Measurements from ENCODE around the gene CBARP.
A peak's percentile ranks its signal among the peaks of the same experiment; 100 is the strongest.

CBARP gene

DNA sequence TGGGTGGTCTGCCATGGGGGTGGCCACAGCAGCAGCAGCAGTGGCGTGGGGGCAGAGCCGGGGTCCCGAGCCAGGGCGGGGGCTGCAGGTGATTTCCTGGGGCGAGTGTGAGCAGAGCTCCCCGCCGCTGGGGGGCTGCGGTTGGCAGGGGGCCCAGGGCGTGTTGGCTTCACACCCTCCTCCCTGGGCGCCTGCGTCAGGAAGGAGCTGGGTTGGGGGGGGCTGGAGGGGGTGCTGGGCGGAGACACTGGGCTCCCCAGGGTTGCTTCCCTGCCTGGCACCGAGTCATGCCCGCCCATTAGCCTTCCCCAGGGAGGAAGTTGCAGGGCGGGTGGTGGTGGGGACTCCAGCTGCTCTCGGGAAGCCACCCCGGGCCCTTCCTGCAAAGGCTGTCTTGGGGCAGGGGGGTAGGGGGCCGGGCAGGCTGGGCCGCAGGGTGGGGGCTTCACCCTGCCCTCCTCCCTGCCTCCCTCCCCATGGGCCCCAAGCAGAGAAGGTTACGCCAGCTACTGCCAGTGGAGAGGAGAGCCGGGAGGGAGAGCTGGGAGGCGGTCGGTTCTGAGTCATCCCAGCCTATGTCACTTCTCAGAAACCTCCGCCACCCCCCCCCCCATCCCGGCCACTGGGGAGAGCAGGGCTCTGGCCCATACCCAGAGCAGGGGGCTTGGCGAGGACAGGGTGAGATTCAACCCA lies 15.2 kb upstream of the CBARP start:
- no peak overlapping the region for H3K4me3 ChIP-seq (ENCODE audit: low read depth, low read length)
- TF ChIP-seq MYC (IDR thresholded peaks at IDR 0.05; ENCODE audit: low read depth, low read length), result 0 out of 2 replicates have a peak, but pooled peaks have one; percentile 11
- TF ChIP-seq, protein P1, sequence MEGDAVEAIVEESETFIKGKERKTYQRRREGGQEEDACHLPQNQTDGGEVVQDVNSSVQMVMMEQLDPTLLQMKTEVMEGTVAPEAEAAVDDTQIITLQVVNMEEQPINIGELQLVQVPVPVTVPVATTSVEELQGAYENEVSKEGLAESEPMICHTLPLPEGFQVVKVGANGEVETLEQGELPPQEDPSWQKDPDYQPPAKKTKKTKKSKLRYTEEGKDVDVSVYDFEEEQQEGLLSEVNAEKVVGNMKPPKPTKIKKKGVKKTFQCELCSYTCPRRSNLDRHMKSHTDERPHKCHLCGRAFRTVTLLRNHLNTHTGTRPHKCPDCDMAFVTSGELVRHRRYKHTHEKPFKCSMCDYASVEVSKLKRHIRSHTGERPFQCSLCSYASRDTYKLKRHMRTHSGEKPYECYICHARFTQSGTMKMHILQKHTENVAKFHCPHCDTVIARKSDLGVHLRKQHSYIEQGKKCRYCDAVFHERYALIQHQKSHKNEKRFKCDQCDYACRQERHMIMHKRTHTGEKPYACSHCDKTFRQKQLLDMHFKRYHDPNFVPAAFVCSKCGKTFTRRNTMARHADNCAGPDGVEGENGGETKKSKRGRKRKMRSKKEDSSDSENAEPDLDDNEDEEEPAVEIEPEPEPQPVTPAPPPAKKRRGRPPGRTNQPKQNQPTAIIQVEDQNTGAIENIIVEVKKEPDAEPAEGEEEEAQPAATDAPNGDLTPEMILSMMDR (IDR thresholded peaks at IDR 0.05; ENCODE audit: low read depth, low read length), result no peak
- TF ChIP-seq, protein P2, sequence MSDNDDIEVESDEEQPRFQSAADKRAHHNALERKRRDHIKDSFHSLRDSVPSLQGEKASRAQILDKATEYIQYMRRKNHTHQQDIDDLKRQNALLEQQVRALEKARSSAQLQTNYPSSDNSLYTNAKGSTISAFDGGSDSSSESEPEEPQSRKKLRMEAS (IDR thresholded peaks at IDR 0.05; ENCODE audit: low read depth, low read length), result 0 out of 2 replicates have a peak, but pooled peaks have one; percentile 27
- peak; percentile 93 for DNase-seq (ENCODE audit: low read depth)

DNA sequence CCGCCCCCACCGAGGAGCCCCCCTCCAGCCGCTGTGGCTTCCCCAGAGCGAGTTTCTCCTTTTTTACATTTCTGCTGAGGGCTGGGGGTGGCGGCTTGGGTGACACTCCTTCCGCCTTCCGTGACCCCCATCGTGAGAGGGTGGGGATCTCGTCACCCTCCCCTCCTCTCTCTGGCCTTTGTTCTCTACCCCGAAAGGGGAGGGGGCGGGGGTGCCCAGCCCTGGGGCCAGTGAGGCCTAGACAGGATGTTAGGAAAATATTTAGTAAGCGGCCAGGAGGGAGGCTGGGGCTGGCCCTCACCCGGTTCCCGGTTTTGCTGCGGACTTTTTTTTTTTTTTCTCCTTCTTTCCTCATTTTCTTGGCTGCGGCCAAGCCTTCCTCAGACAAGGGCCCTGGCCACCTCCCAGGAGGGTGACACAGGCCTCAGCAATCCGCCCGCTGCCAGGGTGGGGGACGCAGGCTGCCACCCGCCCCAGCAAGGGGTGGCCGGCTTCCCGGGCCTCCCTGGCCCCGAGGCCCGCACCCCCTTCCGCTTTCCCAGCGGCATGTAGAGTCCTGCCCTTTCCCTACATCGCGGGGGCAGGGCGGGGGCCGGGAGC lies 14.5 kb upstream of the CBARP start:
- peak overlapping the region; percentile 25 for H3K4me3 ChIP-seq (ENCODE audit: low read depth, low read length)
- TF ChIP-seq, protein P1 (IDR thresholded peaks at IDR 0.05; ENCODE audit: low read depth, low read length), result no peak
- TF ChIP-seq, protein P2 (IDR thresholded peaks at IDR 0.05; ENCODE audit: low read depth, low read length), result no peak
- TF ChIP-seq POLR2A (IDR thresholded peaks at IDR 0.05; ENCODE audit: extremely low read depth, insufficient read length) (no peak), MYC (IDR thresholded peaks at IDR 0.05; ENCODE audit: low read depth, low read length) (no peak)
- DNase-seq (ENCODE audit: low read depth), result peak; percentile 89

DNA sequence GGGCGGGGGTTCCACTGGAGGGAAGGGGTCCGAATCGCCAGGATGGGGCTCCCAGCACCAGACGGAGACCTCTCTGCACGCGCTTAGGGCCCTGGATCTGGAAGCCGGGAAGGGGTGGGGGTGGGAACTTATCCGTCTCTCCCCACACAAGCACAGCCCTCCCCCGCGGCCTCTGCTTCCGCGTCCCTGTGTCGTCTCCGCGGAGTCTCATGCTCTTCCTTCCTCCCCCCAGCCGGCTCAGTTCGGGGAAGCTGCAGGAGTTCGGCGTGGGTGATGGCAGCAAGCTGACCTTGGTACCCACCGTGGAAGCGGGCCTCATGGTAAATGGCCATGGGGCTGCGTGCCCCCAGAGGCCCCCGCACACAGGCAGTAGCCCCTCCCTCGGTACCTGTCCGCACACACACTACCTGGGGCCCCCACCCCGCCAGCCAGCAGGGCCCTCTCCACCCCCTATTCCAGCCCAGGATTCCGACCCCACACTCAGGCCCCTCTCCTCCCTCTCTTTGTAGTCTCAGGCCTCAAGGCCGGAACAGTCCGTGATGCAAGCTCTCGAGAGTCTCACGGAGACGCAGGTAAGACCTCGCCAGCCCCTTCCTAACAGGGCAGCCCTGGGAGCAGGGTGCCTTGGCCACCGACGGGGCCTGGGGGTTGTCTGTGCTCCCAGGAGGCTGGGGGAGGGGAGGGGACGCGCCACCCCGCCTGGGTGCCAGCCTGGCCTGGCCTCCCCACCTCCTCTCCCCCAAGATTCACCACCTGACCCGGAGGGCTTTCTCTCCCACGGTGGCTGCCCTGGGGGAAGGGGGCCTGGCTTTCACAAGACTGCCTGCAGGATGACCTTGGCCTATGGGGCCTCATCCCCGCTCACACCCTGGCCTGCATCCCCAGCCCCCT lies 13.8 kb upstream of the CBARP start:
- TF ChIP-seq, protein P1 (IDR thresholded peaks at IDR 0.05; ENCODE audit: low read depth, low read length), result no peak
- TF ChIP-seq POLR2A (IDR thresholded peaks at IDR 0.05; ENCODE audit: extremely low read depth, insufficient read length), result no peak
- TF ChIP-seq, protein P2 (IDR thresholded peaks at IDR 0.05; ENCODE audit: low read depth, low read length), result no peak
- TF ChIP-seq MYC (IDR thresholded peaks at IDR 0.05; ENCODE audit: low read depth, low read length), result no peak
- DNase-seq (ENCODE audit: low read depth), result peak; percentile 76
- H3K4me3 ChIP-seq (ENCODE audit: low read depth, low read length), result peak overlapping the region; percentile 54

DNA sequence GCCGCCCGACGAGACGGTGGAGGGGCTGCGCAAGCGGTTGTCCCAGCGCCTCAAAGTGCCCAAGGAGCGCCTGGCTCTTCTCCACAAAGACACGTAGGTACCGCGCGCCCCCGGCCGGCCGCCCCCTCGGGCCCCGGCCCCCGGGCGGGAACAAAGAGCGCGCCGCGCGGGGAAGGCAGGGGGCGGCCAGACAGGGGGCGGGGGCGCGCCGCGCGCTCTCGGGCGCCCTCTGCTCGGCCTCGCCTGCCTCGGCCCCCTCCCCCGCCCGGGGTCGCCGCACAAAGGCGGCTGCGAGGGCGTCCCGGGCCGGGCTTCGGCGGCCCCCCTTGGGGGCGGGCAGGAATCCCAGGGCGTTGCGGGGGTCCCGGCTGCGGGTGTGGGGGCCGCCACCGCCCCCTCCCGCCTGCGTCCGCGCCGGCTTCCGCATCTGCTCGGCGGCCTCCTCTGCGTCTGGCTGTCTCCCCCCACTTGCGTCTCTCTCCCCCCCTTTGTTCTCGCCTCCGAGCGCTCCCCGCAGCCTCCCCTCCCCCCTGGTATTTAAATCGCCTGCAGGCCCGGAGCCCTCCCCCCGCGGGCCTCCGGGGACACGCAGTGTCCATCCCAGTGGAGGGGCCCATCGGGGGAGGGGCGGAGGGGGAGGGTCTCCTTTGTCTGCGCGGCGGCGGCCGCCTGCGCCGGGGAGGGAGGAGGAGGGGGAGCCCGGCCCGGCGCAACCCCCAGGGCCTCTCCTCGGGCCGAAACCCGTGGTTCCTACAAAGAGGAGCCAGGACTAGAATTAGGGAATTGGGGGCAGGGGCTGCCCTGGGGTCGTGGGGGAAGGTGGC lies 12.8 kb upstream of the CBARP start:
- DNase-seq (ENCODE audit: low read depth), result peak; percentile 63
- TF ChIP-seq, protein P2 (IDR thresholded peaks at IDR 0.05; ENCODE audit: low read depth, low read length), result no peak
- TF ChIP-seq MYC (IDR thresholded peaks at IDR 0.05; ENCODE audit: low read depth, low read length), result no peak
- TF ChIP-seq, protein P1 (IDR thresholded peaks at IDR 0.05; ENCODE audit: low read depth, low read length), result no peak
- no peak for TF ChIP-seq POLR2A (IDR thresholded peaks at IDR 0.05; ENCODE audit: extremely low read depth, insufficient read length)
- peak overlapping the region; percentile 54 for H3K4me3 ChIP-seq (ENCODE audit: low read depth, low read length)

DNA sequence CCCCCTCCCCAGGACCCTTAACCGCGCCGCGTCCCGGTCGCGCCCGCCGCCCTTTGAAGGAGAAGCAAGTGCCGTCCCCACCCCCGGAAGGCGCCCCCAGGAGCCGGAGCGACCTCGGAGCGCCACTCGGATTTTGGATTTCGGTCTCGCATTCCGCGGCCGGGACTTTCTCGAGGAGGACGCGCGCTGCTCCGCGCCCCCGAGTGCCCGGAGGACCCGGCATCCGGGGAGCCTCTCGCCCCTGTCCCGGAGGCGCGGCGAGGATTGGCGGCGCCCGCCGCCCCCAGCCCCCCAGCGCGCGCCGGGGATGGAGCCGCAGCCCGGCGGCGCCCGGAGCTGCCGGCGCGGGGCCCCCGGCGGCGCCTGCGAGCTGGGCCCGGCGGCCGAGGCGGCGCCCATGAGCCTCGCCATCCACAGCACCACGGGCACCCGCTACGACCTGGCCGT lies 12.2 kb upstream of the CBARP start:
- H3K4me3 ChIP-seq (ENCODE audit: low read depth, low read length), result peak overlapping the region; percentile 44
- TF ChIP-seq, protein P2 (IDR thresholded peaks at IDR 0.05; ENCODE audit: low read depth, low read length), result no peak
- TF ChIP-seq MYC (IDR thresholded peaks at IDR 0.05; ENCODE audit: low read depth, low read length), result no peak
- TF ChIP-seq, protein P1 (IDR thresholded peaks at IDR 0.05; ENCODE audit: low read depth, low read length), result no peak
- TF ChIP-seq POLR2A (IDR thresholded peaks at IDR 0.05; ENCODE audit: extremely low read depth, insufficient read length), result no peak
- no peak for DNase-seq (ENCODE audit: low read depth)
